ENCODE measurements around the gene HSPA12B. TPM values are rescaled to one million over a fixed set of nuclear protein-coding genes. Genes with fewer than 3 reads are reported as not detected.
A peak's percentile ranks its signal among the peaks of the same experiment; 100 is the strongest.
"Not testable (repeated sequence)": the region's sequence is repeated elsewhere in the genome, so short reads cannot be mapped to it uniquely, and the experiment has no call there.

Gene HSPA12B
- total RNA-seq, 1 donor from 2014 or later, result 33.7 TPM

DNA sequence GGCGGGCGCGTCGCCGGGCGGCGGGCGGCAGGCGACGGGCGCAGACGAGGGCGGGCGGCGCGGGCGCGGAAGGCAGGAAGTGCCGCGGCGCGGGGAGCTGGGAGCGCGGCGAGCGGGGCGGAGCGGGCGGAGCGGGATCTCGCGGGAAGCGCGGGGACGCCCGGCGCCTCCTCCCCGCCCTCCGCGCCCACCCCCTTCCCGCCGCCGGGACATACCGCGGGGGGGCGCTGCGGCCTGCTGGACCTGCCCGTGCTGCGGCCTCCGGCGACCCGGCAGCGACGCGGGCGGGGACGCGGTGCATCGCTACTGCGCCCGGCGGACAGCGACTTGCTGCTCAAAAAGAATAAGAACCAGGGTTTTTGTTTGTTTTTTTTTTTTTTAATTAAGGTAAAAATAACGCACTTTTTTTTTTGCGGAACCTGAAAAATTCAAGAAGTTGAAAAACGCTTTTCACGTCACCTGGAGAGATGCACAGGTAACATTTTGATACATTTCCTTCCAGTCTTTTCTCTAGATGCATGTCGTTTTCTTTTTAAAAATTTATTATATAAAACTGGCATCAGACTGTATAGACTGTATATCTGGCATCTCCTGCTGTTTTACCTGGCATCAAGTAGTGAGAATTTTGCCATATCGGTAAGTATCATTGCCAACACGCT, 54.3 kb downstream of the HSPA12B start, which contains the start of gene CENPB:
Gene CENPB (minus strand): TSS at position 76 of the 659 bp plus-strand sequence. CDS start 257 bp downstream, outside the sequence.
- no peaks in the 10 kb centered on the region for H3K9me3 ChIP-seq
- TF ChIP-seq, protein P1, sequence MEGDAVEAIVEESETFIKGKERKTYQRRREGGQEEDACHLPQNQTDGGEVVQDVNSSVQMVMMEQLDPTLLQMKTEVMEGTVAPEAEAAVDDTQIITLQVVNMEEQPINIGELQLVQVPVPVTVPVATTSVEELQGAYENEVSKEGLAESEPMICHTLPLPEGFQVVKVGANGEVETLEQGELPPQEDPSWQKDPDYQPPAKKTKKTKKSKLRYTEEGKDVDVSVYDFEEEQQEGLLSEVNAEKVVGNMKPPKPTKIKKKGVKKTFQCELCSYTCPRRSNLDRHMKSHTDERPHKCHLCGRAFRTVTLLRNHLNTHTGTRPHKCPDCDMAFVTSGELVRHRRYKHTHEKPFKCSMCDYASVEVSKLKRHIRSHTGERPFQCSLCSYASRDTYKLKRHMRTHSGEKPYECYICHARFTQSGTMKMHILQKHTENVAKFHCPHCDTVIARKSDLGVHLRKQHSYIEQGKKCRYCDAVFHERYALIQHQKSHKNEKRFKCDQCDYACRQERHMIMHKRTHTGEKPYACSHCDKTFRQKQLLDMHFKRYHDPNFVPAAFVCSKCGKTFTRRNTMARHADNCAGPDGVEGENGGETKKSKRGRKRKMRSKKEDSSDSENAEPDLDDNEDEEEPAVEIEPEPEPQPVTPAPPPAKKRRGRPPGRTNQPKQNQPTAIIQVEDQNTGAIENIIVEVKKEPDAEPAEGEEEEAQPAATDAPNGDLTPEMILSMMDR (IDR thresholded peaks at IDR 0.05), result peak; percentile 80
- peak; percentile 97 for ATAC-seq
- no peaks in the 10 kb centered on the region for H3K27me3 ChIP-seq
- peak; percentile 95 for DNase-seq
- peak within 1 kb of the TSS; percentile 84 for H3K27ac ChIP-seq
- peaks cover 7% of the 10 kb centered on the region for H3K36me3 ChIP-seq
- peak within 1 kb of the TSS; percentile 73 for H3K4me3 ChIP-seq
- H3K4me1 ChIP-seq, result peaks cover 23% of the 10 kb centered on the region
- intact Hi-C loops (cut with DNase I), result loop anchor here (5.0 kb wide), 1 partner anchor 36 kb away; the partner anchor contains the start of gene AP5S1

DNA sequence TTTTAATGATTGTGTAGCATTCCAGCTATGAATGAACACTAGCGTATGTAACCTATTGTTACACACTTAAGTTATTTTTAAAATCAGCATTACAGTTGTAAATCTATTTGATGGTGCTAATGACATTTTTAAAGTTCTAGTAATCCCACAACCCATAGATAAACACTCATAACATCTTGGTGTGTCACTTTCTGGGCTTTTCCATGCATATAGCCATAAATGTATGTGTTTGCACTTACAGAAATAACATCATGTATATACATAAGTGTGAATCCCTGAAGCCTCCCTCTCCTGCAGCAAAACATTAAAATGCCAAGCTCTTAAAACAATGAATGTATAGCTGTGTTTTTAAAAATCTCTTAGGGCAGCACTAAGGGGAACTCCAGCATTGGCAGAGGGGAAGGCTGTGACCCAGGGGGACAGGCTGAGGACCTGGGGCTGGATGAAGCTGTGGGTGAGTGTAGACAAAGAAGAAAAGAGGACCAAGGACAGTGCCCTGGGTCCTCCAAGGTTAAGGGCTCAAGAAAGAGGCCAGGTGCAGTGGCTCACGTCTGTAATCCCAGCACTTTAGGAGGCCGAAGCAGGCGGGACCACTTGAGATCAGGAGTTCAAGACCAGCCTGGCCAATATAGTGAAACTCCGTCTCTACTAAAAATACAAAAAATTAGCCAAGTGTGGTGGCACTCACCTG, 55.0 kb downstream of the HSPA12B start:
- no peaks in the 10 kb centered on the region for H3K9me3 ChIP-seq
- peak overlapping the region; percentile 37 for H3K4me3 ChIP-seq
- intact Hi-C loops (cut with DNase I), result loop anchor here (5.0 kb wide), 1 partner anchor 35 kb away; the partner anchor contains the start of gene AP5S1
- TF ChIP-seq, protein P1 (IDR thresholded peaks at IDR 0.05), result no peak
- DNase-seq (no peak), ATAC-seq (no peak)
- H3K27me3 ChIP-seq, result no peaks in the 10 kb centered on the region
- H3K4me1 ChIP-seq, result peaks cover 23% of the 10 kb centered on the region
- H3K36me3 ChIP-seq, result peaks cover 7% of the 10 kb centered on the region
- H3K27ac ChIP-seq, result peak overlapping the region; percentile 14

DNA sequence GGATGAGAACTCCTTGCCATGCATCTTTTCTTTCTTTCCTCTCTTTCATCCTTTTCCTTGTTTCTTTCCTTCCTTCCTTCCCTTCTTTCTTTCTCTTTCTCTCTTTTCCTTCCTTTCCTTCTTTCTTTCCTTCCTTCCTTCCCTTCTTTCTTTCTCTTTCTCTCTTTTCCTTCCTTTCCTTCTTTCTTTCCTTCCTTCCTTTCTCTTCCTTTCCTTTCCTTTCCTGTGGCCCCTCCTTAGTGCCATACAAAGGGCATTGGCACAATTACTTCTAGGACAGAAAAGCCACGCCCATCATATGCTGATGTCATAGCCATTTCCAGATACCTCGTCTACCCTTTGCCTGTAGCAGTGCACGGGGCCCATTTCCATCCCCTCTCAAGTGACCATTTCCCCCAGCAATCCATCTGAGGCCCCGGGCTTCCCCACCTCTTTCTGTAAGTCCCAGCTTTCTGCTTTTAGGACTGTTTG, 56.2 kb downstream of the HSPA12B start:
- DNase-seq, result no peak
- intact Hi-C loops (cut with DNase I), result loop anchor here (5.0 kb wide), 1 partner anchor 34 kb away; the partner anchor contains the start of gene AP5S1
- ATAC-seq, result no peak

DNA sequence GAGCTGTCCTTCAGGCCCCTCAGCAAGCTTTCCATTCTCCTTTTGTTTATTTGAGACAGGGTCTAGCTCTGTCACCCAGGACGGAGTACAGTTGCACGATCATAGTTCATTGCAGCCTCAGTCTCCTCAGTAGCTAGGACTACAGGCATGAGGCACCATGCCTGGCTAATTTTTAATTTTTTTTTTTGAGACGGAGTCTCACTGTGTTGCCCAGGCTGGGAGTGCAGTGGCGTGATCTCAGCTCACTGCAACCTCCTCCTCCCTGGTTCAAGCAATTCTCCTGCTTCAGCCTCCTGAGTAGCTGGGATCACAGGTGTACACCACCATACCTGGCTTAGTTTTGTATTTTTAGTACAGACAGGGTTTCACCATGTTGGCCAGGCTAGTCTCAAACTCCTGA, 56.7 kb downstream of the HSPA12B start:
- not testable (repeated sequence) for H3K4me3 ChIP-seq, H3K36me3 ChIP-seq, H3K27me3 ChIP-seq, H3K9me3 ChIP-seq, DNase-seq, H3K27ac ChIP-seq, ATAC-seq
- intact Hi-C loops (cut with DNase I), result loop anchor here (5.0 kb wide), 1 partner anchor 33 kb away; the partner anchor contains the start of gene AP5S1
- H3K4me1 ChIP-seq, result peaks cover 15% of the 10 kb centered on the region

More for the DNA sequence above, 56.2 kb downstream of the HSPA12B start:
- Histone ChIP-seq H3K4me3 (no peak overlapping the region), H3K9me3 (no peaks in the 10 kb centered on the region), H3K36me3 (peaks cover 7% of the 10 kb centered on the region), H3K27ac (no peak overlapping the region), H3K27me3 (no peaks in the 10 kb centered on the region), H3K4me1 (peaks cover 20% of the 10 kb centered on the region)
- TF ChIP-seq, protein P1 (IDR thresholded peaks at IDR 0.05), result no peak

- H3K9me3 ChIP-seq; H3K4me3 ChIP-seq; DNase-seq; H3K27ac ChIP-seq; intact Hi-C loops (cut with DNase I); ATAC-seq; H3K27me3 ChIP-seq: not testable (repeated sequence)
- Histone ChIP-seq H3K4me1 (peaks cover 29% of the 10 kb centered on the region), H3K36me3 (peaks cover 15% of the 10 kb centered on the region)
These were observed 61.7 kb downstream of the HSPA12B start for GRCh38 chr20:3794168-3794567.

DNA sequence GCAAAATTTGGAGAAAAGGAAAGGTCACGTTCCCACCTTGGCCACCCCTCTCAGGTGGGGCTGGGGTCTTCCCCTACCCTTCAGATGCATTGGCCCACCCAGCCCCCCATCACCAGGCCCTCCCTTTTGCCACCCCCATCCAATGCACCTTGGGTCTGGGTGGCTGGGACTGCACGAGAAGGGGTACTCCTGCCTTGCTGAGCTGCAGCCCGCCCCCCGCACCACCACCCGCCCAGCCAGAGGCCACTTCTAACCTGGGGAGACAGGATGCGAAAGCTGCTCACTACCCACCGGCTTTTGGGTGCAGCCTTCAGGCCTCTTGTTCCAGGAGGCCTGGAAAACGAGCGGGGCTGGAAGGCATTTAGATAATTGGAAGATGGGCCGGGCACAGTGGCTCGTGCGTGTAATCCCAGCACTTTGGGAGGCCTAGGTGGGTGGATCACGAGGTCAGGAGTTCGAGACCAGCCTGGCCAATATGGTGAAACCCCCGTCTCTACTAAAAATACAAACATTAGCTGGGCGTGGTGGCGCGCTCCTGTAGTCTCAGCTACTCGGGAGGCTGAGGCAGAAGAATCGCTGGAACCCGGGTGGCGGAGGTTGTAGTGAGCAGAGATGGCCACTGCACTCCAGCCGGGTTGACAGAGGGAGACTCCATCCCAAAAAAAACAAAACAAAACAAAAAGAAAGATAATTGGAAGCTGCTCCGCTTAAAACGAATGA, 62.4 kb downstream of the HSPA12B start:
- H3K9me3 ChIP-seq, result no peaks in the 10 kb centered on the region
- H3K4me1 ChIP-seq, result peaks cover 34% of the 10 kb centered on the region
- H3K27ac ChIP-seq, result peak overlapping the region; percentile 94
- TF ChIP-seq, protein P1 (IDR thresholded peaks at IDR 0.05), result no peak
- no peaks in the 10 kb centered on the region for H3K27me3 ChIP-seq
- ATAC-seq (no peak), DNase-seq (no peak)
- peaks cover 19% of the 10 kb centered on the region for H3K36me3 ChIP-seq
- H3K4me3 ChIP-seq, result peak overlapping the region; percentile 70
- intact Hi-C loops (cut with DNase I), result no loop called here

Measured in upper lobe of right lung (tissue), 1 donor.